GM18519 (cell line): ENCODE data around the gene DOCK11.
A peak's percentile ranks its signal among the peaks of the same experiment; 100 is the strongest.
"Not testable (repeated sequence)": the region's sequence is repeated elsewhere in the genome, so short reads cannot be mapped to it uniquely, and the experiment has no call there.

Source experiments
- ATAC-seq: cut with Tn5 transposase; IDR thresholded peaks from one replicate; pipeline ENCODE4 v1.9.1; 2021; ENCODE audit warnings: mild to moderate bottlenecking, moderate library complexity; ENCODE audit not compliant: unreplicated experiment, low FRiP score

DOCK11 gene

DNA sequence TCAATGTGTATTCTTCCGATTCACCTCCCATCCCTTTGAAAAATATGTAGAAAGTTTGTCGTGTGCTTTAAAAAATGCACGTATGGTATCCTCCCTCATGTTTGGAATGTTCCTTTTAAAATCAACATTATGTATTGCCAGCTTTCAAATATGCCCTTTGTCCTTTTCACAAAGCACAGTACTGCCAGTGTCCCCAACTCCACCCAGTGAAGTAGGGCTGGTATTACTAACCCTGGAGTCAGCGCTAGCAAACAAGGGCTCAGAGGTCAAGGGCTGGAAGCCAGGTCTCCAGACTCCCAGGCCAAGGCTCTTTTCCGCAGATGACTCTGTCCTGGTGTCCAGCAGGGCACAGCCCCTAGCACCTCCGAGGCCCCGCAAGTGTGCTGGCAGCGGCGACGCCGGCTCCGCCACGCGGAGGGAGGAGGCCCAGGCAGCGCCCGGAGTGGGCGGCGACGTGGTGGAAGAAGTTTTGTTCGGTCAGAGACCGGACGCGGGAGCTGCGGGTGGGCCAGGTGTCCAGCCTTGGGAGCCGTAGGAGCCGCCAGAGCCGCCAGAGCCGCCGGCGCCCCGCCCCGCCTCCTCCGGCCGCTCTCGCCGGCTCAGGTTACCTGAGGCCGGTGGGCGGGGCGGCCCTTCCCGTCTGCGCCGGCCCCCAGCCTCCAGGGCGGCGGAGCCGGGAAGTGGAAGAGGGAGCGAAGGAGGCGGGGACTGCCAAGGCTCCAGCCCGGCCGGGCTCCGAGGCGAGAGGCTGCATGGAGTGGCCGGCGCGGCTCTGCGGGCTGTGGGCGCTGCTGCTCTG, 231.5 kb downstream of the DOCK11 start, which contains the start of gene IL13RA1:
Gene IL13RA1 (plus strand): TSS at position 720 of the 799 bp plus-strand sequence. CDS start 33 bp downstream, at position 753.
- ATAC-seq, result no peak

- ATAC-seq, result no peak
These were observed 232.2 kb downstream of the DOCK11 start for GRCh38 chrX:118727686-118728339.

DNA sequence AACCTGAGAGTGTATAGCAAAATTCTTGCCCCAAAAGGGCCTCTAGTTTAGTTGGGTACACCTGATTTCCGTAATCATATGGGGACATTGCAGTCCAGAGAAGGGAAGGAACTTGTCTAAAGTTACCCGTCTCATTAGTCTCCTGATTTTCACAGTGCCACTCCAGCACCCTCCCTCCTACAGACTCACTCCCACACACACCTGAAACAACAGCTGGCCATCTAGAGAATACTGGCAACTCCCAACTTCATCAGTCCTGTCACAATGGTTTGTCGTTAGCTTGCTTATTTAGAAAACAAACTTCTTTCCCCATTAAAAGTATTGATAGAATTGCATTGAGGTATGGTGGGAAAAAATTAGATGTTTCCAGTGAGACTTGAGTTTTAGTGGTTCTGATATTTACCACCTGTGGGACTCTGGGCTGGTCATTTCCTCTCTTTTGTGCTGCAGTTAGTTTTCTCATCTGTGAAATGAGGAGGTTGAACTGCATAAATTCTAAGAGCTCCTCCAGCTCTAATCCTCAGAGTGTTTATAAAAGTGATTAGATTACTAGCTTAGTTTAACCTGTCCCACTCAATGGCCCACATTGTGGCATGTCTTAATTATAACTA, 233.5 kb downstream of the DOCK11 start:
- no peak for ATAC-seq

GRCh38 chrX:118730500-118731247, 235.1 kb downstream of the DOCK11 start:
- no peak for ATAC-seq

DNA sequence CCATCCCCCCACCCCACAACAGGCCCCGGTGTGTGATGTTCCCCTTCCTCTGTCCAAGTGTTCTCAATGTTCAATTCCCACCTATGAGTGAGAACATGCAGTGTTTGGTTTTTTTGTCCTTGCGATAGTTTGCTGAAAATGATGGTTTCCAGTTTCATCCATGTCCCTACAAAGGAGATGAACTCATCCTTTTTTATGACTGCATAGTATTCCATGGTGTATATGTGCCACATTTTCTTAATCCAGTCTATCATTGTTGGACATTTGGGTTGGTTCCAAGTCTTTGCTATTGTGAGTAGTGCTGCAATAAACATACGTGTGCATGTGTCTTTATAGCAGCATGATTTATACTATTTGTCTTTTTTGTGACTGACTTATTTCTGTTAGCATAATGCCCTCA, 236.9 kb downstream of the DOCK11 start:
- not testable (repeated sequence) for ATAC-seq

DNA sequence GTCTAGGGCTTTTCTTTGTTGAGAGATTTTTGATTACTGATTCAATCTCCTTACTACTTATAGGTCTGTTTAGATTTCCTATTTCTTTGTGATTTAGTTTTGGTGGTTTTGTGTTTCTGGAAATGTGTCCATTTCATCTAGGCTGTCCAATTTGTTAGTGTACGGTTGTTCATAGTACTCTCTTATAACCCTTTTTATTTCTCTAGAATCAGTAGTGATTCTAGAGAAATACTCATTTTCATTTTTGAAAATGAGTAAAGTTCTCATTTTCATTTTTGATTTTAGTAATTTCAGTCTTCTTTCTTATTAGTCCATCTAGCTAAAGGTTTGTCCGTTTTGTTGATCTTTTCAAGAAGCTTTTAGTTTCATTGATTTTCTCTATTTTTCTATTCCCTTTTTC, 239.3 kb downstream of the DOCK11 start:
- peak; percentile 70 for ATAC-seq
